Parathyroid adenoma (tissue), 2 donors: ENCODE results near the gene ADAMTSL1.

Source experiments
- H2AFZ ChIP-seq: fragments of 300-600 bp; sonication (generic); one replicate; pipeline ENCODE4 v1.7.0; 2017; ENCODE audit warnings: antibody characterized with exemption, mild to moderate bottlenecking
- H3K27ac ChIP-seq: fragments of 300-600 bp; sonication (generic); one replicate; pipeline ENCODE4 v1.7.0; 2017
- H3K27me3 ChIP-seq: fragments of 300-600 bp; sonication (generic); one replicate; pipeline ENCODE4 v1.7.0; 2017; ENCODE audit warnings: low read length; ENCODE audit not compliant: control insufficient read depth, insufficient read depth
- H3K36me3 ChIP-seq: fragments of 300-600 bp; sonication (generic); one replicate; pipeline ENCODE4 v1.7.0; 2017; ENCODE audit warnings: low read length; ENCODE audit not compliant: control insufficient read depth, insufficient read depth
- H3K4me1 ChIP-seq: fragments of 300-600 bp; sonication (generic); one replicate; pipeline ENCODE4 v1.7.0; 2017; ENCODE audit warnings: control low read depth
- H3K4me2 ChIP-seq: fragments of 300-600 bp; sonication (generic); one replicate; pipeline ENCODE4 v1.7.0; 2017; ENCODE audit warnings: low read length
- H3K4me3 ChIP-seq: fragments of 300-600 bp; sonication (generic); one replicate; pipeline ENCODE4 v1.7.0; 2017; ENCODE audit warnings: low read depth, low read length
- H3K79me2 ChIP-seq: fragments of 300-600 bp; sonication (generic); one replicate; pipeline ENCODE4 v1.7.0; 2017; ENCODE audit warnings: control low read depth
- H3K9ac ChIP-seq: fragments of 300-600 bp; sonication (generic); one replicate; pipeline ENCODE4 v1.7.0; 2017; ENCODE audit warnings: mild to moderate bottlenecking
- H3K9me3 ChIP-seq: fragments of 300-600 bp; sonication (generic); one replicate; pipeline ENCODE4 v1.7.0; 2017; ENCODE audit warnings: low read length; ENCODE audit not compliant: control insufficient read depth
- TF ChIP-seq, protein P1 (sequence below): fragments of 300-600 bp; sonication (generic); IDR thresholded peaks from one replicate; pipeline ENCODE4 v1.7.0; 2017; ENCODE audit warnings: antibody characterized with exemption, mild to moderate bottlenecking
- donor health status: primary hyperparathyroidism.

The ADAMTSL1 gene

DNA sequence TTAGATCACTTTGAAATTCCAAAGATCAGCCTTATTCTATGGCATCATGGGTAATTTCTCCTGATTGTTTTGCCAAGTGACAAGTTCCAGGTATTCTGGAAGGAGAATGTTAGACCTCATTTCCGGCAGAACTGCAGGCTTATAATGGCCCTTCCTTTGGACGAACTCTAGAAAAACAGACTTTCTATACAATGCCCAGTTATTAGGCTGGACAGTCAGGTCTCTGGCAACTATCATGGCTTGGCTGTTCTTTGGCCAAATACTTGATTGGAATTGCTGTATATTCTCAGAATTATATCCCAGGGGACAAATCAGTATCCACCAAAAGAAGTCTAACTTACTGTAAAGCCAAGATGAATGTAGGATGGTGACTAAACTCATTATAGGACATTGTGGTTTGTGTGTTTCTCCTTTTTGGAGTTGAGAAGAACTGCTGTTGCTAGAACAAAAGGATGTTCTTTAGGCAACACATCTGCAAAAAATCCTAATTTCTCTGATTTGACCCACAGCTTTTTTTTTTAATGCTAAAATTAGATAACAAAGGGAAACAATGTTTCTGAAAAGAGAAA lies 69.0 kb downstream of the ADAMTSL1 start:
- no peaks in the 10 kb centered on the region for H3K79me2 ChIP-seq
- H2AFZ ChIP-seq, result no peak overlapping the region
- no peak overlapping the region for H3K9ac ChIP-seq
- no peaks in the 10 kb centered on the region for H3K4me1 ChIP-seq
- H3K9me3 ChIP-seq, result no peaks in the 10 kb centered on the region
- H3K27me3 ChIP-seq, result no peaks in the 10 kb centered on the region
- H3K27ac ChIP-seq, result no peak overlapping the region
- H3K4me2 ChIP-seq, result no peak overlapping the region
- H3K4me3 ChIP-seq, result no peak overlapping the region
- H3K36me3 ChIP-seq, result no peaks in the 10 kb centered on the region
- TF ChIP-seq, protein P1, sequence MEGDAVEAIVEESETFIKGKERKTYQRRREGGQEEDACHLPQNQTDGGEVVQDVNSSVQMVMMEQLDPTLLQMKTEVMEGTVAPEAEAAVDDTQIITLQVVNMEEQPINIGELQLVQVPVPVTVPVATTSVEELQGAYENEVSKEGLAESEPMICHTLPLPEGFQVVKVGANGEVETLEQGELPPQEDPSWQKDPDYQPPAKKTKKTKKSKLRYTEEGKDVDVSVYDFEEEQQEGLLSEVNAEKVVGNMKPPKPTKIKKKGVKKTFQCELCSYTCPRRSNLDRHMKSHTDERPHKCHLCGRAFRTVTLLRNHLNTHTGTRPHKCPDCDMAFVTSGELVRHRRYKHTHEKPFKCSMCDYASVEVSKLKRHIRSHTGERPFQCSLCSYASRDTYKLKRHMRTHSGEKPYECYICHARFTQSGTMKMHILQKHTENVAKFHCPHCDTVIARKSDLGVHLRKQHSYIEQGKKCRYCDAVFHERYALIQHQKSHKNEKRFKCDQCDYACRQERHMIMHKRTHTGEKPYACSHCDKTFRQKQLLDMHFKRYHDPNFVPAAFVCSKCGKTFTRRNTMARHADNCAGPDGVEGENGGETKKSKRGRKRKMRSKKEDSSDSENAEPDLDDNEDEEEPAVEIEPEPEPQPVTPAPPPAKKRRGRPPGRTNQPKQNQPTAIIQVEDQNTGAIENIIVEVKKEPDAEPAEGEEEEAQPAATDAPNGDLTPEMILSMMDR, result no peak

DNA sequence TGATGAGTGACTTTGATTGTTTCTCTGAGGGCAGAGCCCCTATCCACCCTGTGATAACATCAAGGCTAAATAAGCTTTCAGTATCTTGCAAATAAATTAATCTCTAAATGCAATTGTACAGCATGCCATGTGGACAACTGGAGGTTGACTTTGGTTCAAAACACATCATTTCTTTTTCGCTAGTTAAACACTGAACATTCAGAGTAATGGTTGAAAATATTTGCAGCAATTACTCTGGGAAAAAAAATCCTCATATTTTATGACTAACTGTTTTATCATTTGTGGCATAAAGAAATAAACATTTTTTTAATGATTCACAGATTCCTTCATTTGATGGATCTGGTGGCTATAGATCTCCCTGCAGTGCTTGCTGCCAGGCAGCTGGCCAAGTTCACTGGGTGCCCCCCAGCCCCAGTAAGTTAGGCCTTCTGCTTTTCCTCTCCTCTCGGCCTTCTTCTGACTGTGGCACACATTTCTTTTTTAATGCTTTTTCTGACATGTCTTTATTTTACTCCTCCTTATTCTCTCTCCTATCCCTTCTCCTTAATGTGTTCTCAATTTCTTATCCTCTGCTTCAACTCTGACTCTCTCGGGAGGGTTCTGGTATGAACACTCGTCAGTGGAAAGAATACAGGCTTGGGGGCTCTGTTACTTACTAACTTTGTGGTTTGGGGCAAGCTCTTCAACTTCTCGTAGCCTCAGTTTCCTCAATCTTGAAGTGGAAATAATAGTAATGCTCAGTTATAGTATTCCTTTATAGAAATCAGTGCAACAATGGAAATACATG lies 69.6 kb downstream of the ADAMTSL1 start:
- TF ChIP-seq, protein P1, result no peak
- H3K9ac ChIP-seq, result no peak overlapping the region
- no peak overlapping the region for H3K4me3 ChIP-seq
- no peaks in the 10 kb centered on the region for H3K79me2 ChIP-seq
- no peaks in the 10 kb centered on the region for H3K36me3 ChIP-seq
- H3K9me3 ChIP-seq, result no peaks in the 10 kb centered on the region
- H3K27me3 ChIP-seq, result no peaks in the 10 kb centered on the region
- H3K4me1 ChIP-seq, result no peaks in the 10 kb centered on the region
- H3K4me2 ChIP-seq, result no peak overlapping the region
- H2AFZ ChIP-seq, result no peak overlapping the region
- H3K27ac ChIP-seq, result no peak overlapping the region

DNA sequence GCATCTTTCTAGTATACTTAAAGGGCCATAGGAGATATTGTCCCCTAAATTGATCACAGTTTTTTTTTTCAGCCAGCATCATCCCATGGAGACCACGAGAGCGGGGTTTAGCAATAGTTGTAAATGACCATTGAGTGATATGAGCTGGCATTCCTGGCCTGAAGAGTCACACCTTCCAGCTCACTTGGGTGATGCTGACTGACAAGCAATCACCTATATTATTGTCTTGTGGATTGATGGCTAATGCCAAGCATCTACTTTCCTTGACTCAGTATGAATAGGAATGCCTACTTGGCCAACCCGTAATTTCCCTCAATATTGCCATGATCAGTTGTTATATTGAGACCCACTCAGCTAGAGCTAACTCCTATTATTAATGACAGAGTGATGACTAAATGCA lies 70.5 kb downstream of the ADAMTSL1 start:
- Histone ChIP-seq H3K4me1 (no peaks in the 10 kb centered on the region), H3K9me3 (no peaks in the 10 kb centered on the region), H3K4me3 (no peak overlapping the region), H3K9ac (no peak overlapping the region), H2AFZ (no peak overlapping the region), H3K4me2 (no peak overlapping the region), H3K79me2 (no peaks in the 10 kb centered on the region), H3K27ac (no peak overlapping the region), H3K36me3 (no peaks in the 10 kb centered on the region), H3K27me3 (no peaks in the 10 kb centered on the region)
- TF ChIP-seq, protein P1, result no peak

DNA sequence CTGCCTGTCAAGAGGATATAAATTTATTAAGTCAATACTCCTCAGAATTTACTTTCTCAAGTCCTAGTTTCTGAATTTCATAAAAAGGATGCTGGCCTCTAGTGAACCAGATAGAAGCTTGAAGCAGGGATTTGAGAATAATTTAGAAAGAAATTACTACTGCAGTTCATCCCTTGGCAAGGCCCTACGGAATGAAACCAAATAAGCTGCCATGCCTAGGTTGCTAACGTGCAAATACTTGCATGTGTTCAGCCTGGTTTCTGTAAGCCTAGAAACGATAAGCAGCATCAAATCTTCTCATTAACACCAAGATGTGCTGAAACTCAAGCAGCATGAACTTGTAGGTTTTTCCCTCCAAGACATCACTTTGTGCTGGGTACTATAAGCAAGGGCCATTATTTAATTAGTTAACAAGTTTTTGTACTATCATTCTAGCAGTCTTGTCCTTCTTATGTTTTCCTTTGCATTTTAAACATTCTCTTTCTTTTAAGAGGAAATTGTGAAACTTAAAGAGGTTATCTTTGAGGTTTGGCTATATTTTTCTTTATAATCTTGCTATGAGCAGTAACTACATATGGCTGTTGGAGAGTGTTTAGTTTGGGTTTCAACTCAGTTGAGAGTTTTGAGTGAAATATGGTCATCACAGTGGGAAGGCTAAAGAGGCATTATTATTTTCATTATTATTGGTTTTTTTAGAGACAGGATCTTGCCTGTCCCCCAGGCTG lies 71.8 kb downstream of the ADAMTSL1 start:
- H3K36me3 ChIP-seq, result no peaks in the 10 kb centered on the region
- no peaks in the 10 kb centered on the region for H3K4me1 ChIP-seq
- TF ChIP-seq, protein P1, result no peak
- no peaks in the 10 kb centered on the region for H3K27me3 ChIP-seq
- no peak overlapping the region for H3K9ac ChIP-seq
- H2AFZ ChIP-seq, result no peak overlapping the region
- no peaks in the 10 kb centered on the region for H3K79me2 ChIP-seq
- no peak overlapping the region for H3K4me2 ChIP-seq
- no peak overlapping the region for H3K4me3 ChIP-seq
- no peak overlapping the region for H3K27ac ChIP-seq
- no peaks in the 10 kb centered on the region for H3K9me3 ChIP-seq
